Measurements from ENCODE around the gene KRT76.

DNA sequence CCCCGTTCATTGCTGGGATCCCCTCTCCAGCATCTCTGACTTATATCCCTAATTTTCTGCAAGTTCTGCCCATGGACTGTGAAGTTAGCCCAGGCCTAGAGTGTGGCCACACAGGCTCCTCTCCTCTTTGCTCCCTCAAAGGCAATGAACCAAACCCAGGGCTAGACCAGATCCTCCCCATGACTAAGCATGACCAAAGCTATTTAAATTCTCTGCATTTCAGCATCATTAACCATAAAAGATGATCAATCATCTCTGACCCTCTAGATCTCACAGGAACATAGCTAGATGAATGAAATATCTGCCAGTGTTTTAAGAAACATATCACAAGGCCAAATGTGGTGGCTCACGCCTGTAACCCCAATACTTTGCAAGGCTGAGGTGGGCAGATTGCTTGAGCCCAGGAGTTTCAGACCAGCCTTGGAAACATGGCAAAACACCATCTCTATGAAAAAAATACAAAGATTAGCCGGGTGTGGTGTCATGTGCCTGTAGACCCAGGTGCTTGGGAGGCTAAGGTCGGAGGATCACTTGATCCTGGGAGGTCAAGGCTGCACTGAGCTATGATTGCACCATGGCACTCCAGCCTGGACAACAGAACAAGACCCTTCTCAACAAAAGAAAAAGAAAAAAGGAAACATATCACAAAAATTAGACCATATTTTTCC lies 21.0 kb upstream of the KRT76 start:
- TF ChIP-seq, protein P1, sequence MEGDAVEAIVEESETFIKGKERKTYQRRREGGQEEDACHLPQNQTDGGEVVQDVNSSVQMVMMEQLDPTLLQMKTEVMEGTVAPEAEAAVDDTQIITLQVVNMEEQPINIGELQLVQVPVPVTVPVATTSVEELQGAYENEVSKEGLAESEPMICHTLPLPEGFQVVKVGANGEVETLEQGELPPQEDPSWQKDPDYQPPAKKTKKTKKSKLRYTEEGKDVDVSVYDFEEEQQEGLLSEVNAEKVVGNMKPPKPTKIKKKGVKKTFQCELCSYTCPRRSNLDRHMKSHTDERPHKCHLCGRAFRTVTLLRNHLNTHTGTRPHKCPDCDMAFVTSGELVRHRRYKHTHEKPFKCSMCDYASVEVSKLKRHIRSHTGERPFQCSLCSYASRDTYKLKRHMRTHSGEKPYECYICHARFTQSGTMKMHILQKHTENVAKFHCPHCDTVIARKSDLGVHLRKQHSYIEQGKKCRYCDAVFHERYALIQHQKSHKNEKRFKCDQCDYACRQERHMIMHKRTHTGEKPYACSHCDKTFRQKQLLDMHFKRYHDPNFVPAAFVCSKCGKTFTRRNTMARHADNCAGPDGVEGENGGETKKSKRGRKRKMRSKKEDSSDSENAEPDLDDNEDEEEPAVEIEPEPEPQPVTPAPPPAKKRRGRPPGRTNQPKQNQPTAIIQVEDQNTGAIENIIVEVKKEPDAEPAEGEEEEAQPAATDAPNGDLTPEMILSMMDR (IDR thresholded peaks at IDR 0.05), result no peak
- TF ChIP-seq EZH2 (IDR thresholded peaks at IDR 0.05; ENCODE audit: borderline replicate concordance, insufficient read depth, low read depth, low read length, poor library complexity, severe bottlenecking), result no peak
